Cardiac atrium fibroblast (primary cell): Measurements from ENCODE around the gene OR52A5. TPM values are rescaled to one million over a fixed set of nuclear protein-coding genes. Genes with fewer than 3 reads are reported as not detected.

Experiments
- total RNA-seq: library from RNA; depleted of rRNA; stranded (reverse); fragments of >200 nt; gene quantifications from 2 replicates; pipeline ENCODE4 v1.2.3, GENCODE V29; 2015

The OR52A5 gene
- not detected in 2 replicates for total RNA-seq

DNA sequence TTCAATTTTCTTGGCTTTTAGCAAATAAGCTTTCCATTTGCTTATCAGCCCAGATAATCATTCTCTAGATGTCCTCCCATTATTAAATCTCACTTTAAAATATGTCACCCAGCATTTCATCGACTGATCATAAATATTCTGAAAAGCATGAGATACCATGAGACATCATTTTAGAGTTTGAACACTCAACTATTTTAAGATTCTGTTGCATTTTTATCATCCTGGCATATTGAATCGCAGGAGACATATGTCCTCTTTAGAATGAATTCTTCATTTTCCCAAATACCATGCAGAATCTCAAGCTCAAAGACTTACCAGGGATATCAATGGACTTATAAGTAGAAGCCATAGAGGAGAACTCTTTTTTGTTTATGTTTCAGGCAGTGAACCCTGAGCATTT is at the start of gene OR52A5:
TSS of gene OR52A5 (minus strand) at position 361 of the 400 bp plus-strand sequence. CDS start 5,714 bp downstream, outside the sequence.

GRCh38 chr11:5154657-5155056 is 16.5 kb upstream of the OR52A5 start, which contains the start of gene OR52A1:
Gene OR52A1 (minus strand): TSS chr11:5154757. CDS start chr11:5152369, 2,388 bp downstream.

Other genes with a start within 250 kb of the OR52A5 start
- not detected in 2 replicates for gene OR51A7, start 234.6 kb downstream of the OR52A5 start, total RNA-seq
- gene OR51G2, start 219.0 kb downstream of the OR52A5 start, total RNA-seq: not detected in 2 replicates
- gene OR51G1, start 214.0 kb downstream of the OR52A5 start, total RNA-seq: not detected in 2 replicates
- gene OR51A4, start 190.8 kb downstream of the OR52A5 start, total RNA-seq: not detected in 2 replicates
- not detected in 2 replicates for gene OR51A2, start 182.6 kb downstream of the OR52A5 start, total RNA-seq
- gene OR51L1, start 143.5 kb downstream of the OR52A5 start, total RNA-seq: not detected in 2 replicates
- not detected in 2 replicates for gene OR52J3, start 91.8 kb downstream of the OR52A5 start, total RNA-seq
- gene OR52E2, start 78.7 kb downstream of the OR52A5 start, total RNA-seq: not detected in 2 replicates
- gene OR52E1, start 68.8 kb downstream of the OR52A5 start, total RNA-seq: not detected in 2 replicates
- gene OR52A1, start 16.4 kb upstream of the OR52A5 start, total RNA-seq: not detected in 2 replicates
- not detected in 2 replicates for gene OR51V1, start 62.3 kb upstream of the OR52A5 start, total RNA-seq
- gene HBB, start 88.7 kb upstream of the OR52A5 start, total RNA-seq: not detected in 2 replicates
- not detected in 2 replicates for gene HBD, start 96.1 kb upstream of the OR52A5 start, total RNA-seq
- gene HBG1, start 111.5 kb upstream of the OR52A5 start, total RNA-seq: not detected in 2 replicates
- not detected in 2 replicates for gene HBG2, start 116.4 kb upstream of the OR52A5 start, total RNA-seq
- gene HBE1, start 131.6 kb upstream of the OR52A5 start, total RNA-seq: not detected in 2 replicates
- not detected in 2 replicates for gene OR51B4, start 163.6 kb upstream of the OR52A5 start, total RNA-seq
- not detected in 2 replicates for gene OR51B2, start 185.9 kb upstream of the OR52A5 start, total RNA-seq
- not detected in 2 replicates for gene OR51B5, start 205.2 kb upstream of the OR52A5 start, total RNA-seq
- gene OR51B6, start 213.2 kb upstream of the OR52A5 start, total RNA-seq: not detected in 2 replicates
- not detected in 2 replicates for gene OR51M1, start 245.5 kb upstream of the OR52A5 start, total RNA-seq